ENCODE data around the gene ZC3H7A. TPM values are rescaled to one million over a fixed set of nuclear protein-coding genes. Genes with fewer than 3 reads are reported as not detected.
A peak's percentile ranks its signal among the peaks of the same experiment; 100 is the strongest.
"Not testable (repeated sequence)": the region's sequence is repeated elsewhere in the genome, so short reads cannot be mapped to it uniquely, and the experiment has no call there.

Gene ZC3H7A
- total RNA-seq, 1 donor from 2014 or later: 64.1 TPM

DNA sequence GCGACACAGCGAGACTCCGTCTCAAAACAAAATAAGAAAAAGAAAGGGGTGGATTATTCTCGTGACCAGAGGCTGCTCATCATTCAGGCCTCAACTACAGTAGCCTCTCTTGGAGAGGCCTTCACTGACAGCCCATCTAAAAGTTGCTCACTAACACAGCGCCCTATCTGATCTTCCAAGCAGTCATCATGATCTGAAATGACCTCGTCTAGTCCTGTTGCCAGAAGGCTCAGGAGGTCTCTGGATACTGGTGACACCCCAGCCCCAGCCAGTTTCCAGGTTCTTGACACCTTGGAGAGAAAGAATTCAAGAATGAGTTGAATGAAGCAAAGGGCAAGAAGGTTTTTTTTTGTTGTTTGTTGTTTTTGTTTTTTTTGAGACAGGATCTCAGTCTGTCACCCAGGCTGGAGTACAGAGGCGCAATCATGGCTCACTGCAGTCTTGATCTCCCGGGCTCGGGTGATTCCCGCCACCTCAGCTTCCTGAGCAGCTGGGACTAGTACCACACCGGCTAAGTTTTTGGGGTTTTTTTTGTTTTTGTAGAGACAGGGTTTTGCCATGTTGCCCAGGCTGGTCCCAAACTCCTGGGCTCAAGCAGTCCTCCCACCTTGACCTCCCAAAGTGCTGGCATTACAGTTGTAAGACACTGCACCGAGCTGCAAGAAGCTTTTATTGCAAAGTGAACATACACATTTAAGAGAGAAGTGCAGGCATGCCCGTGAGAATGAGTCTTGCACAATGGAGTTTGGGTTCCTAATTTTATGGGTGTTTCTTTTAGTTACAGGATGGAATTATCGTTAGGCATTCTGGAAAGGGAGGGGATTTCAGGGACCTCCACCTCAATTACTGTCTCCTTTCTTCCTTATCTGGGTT, 2.7 kb upstream of the ZC3H7A start:
- DNase-seq (ENCODE audit: low spot score): no peak

DNA sequence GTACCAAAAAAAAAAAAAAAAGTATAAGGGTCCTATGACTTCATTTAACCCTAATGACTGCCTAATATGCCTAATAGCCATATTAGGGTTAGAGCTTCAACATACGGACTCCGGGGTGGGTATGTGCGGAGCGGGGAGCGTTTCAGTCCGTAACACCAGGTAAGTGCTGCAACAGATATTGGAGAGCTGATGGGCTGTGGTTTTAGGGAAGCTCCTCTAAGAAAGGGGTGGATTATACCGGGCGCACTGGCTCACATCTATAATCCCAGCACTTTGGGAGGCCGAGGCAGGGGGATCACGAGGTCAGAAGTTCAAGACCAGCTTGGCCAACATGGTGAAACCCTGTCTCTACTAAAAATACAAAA, 1.9 kb upstream of the ZC3H7A start:
- no peak for DNase-seq (ENCODE audit: low spot score)

DNA sequence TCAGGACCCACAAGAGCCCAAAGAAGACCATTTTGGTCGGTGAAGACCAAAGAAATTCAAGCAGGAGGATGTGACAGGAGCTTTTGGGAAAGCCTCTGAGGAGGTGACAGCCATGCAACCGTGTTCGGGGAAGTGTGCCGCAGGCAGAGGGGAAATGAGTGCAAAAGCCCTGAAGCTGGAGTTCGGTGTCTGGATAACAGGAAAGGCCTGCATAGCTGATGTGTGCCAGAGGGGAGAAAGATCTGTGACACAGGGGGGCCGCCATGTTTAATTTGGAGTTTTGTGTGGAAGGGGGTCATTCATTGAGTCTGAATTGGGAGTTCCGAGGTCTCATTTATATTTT, 870 bp upstream of the ZC3H7A start:
- no peak for DNase-seq (ENCODE audit: low spot score)

DNA sequence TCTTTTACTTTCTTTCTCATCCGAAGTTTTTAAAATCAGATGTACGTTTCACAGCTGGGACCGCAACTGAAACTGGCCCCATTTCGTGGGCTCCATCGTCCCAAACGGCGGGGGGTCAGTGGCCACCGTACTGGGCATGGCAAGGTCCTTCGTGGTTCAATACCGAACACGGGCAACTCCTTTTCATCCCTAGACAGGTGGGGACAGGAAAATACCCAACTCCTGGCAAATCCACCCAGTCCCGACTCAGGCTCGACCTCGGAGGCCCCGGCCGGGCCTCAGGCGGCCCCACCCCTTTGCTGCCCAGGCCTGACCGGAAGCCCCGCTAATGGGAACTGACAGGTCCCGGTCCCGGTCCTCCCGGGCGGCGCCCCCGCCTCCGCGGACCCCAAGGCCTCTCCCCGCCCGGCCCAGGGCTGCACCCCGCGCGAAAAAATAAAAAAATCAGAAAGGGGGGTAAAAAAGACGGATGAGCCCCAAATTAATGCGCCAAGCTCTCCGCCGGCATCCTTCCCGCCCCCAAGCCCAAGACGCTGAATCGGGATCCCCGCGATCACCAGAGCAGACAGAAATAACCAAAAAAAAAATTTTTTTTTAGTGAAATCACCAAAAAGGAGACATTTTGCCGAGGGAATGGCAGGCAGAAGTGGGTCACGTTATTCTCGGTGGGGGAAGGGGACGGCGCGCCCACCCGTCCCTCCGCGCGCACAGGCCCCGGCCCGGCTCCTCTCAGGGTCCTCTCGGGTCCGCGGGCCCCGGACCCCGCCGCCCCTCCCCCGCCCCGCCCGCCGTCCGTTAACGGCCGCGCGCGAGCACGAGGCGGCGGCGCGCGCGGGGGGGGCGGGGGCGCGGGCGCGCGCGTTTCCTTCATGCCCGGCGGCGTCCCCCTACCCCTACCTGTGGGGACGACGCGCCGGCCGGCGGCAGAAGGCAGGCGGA, 562 bp downstream of the ZC3H7A start:
- DNase-seq (ENCODE audit: low spot score): peak; percentile 62

DNA sequence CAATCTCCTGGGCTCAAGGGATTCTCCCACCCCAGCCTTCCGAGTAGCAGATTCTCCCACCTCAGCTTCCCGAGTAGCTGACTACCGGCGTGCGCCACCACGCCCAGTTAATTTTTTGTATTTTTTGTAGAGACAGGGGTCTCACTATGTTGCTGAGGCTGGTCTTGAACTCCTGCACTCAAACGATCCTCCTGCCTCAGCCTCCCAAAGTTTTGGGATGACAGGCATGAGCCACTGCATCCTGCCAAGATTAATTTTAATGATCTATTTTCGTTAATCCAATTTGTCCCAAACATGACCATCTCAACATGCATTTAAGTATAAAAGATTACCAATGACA, 1.2 kb downstream of the ZC3H7A start:
- no peak for DNase-seq (ENCODE audit: low spot score)

DNA sequence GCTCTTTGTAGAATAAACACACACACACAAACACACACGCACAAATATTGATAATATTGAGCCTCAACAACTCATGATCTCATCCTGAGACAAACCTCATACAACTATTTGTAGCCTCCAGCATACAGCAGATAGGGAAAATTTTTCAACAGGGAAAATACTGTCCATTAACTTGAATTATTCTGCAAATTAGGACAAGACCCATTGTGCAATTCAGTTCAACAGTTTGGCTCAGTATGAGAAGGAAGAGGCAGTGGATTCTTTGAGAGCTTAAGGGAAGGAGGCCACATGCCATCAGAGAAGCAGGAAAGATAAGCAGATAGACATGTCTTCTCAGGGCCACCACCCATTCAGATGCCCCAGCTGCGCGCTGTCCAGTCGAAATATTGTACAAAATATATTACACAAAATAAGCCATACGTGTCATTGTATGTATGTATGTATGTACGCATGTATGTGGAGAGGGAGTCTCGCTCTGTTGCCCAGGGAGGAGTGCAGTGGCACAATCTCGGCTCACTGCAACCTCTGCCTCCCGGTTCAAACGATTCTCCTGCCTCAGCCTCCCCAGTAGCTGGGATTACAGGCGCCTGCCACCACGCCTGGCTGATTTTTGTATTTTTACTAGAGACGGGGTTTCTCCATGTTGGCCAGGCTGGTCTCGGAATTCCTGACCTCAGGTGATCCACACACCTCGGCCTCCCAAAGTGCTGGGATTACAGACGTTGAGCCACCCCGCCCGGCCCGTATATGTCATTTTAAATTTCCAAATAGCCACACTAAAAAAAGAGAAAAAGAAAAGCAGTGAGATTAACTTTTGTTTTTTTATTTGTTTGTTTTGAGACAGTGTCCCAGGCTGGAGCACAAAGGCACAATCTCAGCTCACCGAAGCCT, 1.8 kb downstream of the ZC3H7A start:
- DNase-seq (ENCODE audit: low spot score): no peak

DNA sequence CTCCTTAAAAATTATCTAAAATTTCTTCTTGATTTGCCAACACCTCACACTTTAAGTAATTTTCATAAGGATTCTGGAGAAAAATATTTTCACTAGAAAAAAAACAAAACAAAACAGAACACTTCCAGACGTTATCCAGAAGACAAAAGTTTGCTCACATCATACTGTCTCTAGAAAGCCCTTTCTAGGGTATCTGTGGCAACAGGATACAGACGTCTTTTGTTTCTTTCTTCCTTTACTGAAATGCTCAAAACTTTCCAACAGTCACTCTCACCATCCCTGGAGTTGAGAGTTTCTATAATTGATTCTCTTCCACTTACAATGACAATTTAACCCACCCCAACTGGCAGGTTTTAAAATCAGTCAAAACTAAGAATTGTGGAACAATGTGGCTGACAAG, 2.6 kb downstream of the ZC3H7A start:
- DNase-seq (ENCODE audit: low spot score): no peak

DNA sequence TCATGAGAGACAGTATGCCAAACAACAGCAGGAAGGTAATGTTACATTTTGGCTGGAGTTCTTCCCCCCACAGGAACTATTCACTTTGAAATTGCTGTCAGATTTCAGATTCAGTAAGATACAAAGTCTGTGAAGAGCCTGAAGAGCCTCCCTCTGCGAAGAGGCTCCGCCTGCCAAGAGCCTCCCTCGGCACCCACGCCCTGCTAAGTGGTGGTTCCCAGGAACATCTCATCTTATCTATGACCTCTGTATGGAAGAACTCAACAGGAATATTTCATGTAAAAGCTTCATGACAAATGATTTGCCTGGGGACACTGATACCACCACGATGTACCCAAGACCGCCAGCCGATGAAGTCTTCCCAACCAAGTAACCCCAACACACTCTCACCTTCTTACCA, 3.2 kb downstream of the ZC3H7A start:
- DNase-seq (ENCODE audit: low spot score): no peak

DNA sequence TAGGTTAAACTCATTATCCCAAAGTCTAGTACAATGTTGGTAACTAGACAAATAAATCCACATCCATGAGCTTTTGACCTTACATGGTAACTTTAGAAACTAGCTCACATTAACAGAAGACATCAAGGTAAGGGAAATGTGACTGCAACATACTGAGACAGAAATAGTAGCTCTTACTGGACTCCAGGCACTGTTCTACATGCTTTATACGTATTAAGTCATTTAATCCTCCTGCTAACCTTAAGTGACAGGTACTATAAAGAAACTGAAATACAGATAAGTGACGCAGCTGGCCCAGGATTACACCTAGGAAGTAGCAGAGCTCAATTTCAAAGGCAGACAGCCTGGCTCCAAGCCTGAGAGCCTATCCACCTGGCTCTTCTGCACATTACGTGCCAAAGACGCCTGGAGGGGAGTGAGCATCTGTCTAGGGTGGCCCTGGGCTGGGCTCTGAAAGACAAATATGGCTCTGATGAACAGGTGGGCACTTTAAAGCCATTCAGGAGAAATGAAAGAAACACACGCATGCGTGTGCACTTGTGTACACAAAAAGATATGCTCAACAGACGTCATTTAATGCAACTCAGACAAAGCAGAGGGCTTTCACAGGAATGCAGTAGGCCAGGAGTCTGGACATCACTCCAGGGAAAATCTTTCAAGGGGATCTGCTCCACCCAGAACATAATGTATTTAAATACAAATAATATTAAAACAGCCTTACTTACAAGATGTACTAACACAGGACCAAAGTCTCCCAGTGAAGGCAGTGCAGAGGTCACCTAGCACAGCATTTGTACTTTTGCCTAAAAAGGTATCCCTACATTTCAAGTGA, 4.4 kb downstream of the ZC3H7A start:
- no peak for DNase-seq (ENCODE audit: low spot score)

DNA sequence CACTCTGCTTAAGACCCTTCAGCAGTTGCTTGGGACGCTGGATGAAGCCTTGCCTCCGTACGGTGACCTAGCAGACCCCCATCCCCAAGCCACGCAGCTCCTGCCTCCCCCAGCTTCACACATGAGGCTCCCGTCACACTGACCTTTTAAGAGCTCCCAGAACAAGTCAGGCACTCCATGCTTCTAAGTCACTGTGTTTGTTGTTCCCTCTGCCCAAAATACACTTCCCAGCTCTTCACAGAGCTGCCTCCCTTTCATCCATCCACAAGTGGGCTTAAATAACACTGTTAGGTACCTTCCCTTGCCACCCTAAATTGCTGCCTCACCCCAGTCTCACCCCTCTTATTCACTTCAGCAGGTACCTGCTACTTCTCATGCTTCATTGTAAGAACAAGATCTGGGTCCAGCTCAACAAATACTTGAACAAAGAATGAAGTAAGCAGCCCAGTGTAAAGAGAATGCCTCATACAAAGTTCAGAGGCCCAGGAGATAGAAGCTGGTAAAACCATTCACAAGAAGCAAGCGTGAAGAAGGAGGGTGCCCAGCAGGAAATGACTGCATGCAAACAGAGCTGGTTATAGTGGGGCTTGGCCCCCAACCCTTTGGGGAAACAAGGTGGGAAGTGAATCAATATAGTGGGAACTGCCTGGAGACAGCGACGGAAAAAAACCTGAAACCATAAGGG, 5.8 kb downstream of the ZC3H7A start:
- DNase-seq (ENCODE audit: low spot score): no peak

DNA sequence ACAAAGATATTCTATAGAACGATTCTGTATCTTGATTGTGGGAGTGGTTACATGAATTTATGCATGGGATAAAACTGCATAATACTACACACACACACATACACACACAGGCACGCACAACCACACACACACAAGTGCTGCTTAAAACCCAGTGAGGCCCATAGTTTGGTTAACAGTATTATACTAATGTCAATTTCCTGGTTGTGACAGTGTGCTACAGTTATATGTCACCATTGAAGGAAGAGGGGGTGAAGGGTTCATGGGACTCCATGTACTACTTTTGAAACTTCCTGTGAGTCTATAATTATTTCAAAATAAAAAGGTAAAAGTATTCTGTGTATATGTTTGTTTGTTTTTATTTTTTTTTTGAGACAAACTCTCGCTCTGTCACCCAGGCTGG, 8.1 kb downstream of the ZC3H7A start:
- DNase-seq (ENCODE audit: low spot score): no peak

DNA sequence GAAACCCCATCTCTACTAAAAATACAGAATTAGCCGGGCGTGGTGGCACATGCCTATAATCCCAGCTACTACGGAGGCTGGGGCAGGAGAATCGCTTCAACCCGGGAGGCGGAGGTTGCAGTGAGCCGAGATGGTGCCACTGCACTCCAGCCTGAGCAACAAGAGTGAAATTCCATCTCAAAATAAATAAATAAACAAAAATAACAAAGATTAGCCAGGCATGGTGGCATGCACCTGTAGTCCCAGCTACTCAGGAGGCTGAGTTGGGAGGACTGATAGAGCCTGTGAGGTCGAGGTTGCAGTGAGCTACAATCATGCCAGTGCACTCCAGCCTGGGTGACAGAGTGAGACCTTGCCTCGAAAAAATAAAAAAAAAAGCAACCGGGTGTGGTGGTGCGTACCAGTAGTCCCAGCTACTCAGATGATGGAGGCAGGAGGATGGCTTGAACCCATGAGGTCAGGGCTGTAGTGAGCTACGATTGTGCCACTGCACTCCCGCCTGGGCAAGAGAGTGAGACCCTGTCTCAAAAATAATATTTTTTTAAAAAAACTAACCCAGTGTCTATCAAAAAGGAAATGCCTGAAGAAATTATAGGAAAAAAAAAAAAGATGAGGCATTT, 12.0 kb downstream of the ZC3H7A start:
- DNase-seq (ENCODE audit: low spot score): not testable (repeated sequence)

DNA sequence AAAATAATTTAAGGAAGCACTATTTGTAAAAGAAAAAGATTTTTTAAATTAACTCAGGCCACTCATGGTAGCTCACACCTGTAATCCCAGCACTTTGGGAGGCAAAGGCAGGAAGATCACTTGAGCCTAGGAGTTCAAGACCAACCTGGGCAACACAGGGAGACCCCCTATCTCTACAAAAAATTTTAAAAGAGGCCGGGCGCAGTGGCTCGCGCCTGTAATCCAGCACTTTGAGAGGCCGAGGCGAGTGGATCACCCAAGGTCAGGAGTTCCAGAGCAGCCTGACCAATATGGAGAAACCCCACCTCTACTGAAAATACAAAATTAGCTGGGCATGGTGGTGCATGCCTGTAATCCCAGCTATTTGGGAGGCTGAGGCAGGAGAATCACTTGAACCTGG, 12.7 kb downstream of the ZC3H7A start:
- not testable (repeated sequence) for DNase-seq (ENCODE audit: low spot score)

DNA sequence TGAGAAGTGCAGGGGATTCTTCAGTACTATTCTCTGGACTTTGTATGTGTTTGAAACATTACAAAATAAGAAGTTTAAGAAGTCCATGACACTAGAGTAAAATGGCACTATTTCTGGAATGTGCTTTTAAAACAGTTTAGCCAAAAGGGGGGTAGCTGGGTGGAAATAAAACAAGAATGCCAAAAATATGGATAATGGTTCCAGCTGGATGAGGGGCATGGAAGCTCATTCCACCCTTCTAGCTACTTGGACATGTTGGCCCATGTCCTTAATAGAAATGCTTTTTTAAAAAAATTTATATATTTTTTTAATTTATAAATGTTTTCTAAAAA, 13.1 kb downstream of the ZC3H7A start:
- no peak for DNase-seq (ENCODE audit: low spot score)

DNA sequence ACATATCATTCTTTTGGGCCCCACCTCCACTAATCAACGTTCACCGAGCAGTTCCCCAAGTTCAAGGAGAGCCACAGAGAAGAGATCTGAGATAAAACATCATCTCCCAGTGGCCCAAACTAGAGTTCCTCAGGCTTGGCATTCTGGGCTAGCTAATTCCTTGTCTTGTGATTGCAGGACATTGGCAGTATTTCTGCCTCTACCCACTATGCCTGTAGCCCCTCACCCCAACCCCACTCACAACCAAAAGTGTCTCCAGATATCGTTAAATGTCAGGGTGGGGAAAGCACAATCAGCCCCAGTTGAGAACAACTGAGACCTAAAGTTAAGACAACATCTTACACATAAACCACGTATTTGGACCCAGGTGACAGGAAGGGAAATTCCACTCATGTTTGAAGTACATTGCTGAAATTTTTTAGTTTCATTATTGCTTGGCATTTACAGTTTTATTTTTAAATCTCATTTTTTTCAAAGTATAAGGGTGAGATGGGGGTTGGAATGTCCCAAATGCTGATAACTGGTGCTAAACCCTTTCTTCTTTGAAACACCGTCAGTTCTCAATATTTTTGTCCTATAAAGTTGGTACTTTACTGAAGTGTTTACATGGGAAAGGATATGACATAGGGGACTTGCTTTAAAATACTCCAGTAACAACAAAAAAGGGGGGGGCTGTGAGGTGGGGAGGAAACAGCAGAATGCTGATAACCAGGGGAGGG, 13.6 kb downstream of the ZC3H7A start:
- no peak for DNase-seq (ENCODE audit: low spot score)

DNA sequence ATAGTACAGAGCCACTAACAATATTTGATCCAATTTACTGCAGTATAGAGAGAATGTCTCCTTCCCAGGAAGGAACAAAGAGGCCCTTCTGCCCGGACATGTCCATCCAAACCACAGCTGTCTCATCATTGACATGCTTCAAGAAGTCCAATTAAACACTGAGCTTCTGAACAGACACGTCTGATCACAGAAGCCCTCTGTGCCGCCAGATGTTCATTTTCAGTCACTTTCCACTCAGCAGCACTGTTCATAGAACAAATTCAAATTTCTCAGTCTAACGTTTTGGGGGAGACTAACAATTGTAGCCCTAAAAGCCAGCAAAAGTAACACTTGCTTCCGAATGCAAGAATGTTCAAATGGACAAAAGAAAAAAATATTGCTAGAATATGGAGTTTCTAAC, 15.3 kb downstream of the ZC3H7A start:
- DNase-seq (ENCODE audit: low spot score): no peak

DNA sequence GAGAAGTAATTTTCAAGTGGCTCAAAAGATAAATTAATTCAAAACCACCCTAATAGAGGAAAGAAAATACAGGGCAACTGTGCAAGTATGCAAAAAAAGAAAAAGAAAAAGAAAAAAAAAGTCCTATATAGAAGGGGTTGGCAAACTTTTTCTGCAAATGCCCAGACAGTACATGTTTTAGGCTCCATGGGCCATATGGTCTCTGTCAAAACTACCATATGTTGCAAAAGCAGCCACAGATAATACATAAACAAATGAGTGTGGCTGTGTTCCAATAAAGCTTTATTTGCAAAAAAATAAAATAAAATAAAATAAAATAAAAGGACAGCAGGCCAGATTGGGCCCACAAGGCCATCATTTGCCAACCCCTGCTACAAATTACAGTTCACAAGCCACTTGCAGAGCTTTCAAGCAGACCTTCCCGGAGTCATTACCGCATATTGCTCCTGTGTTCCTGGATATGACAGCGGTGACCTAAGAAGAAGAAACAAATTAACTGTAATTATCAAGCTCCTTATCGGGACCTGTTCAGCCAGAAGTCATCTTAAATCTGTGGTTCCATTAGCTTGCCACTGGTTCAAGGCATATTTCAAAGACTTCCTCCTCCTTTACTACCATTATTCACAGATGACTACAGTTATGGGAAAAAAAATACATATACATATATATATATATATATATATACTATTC, 15.9 kb downstream of the ZC3H7A start:
- DNase-seq (ENCODE audit: low spot score): no peak

DNA sequence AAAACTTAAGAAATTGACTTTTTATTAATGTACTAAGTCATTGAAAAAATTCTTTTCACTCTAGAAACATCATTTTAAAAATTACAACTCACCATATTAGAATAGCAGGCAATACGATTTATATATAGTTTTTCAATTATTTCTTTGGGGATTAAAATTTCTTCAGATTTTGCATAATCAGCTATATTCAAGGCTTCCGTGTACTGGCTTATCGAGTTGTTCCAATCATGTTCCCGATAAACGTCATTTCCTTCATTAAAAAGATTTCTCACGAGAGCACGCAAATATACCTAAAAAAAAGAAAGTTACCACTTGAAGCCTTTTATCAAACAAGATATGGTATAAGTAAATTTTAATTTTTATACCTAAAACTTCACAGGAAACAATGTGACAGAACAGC, 18.0 kb downstream of the ZC3H7A start:
- no peak for DNase-seq (ENCODE audit: low spot score)

DNA sequence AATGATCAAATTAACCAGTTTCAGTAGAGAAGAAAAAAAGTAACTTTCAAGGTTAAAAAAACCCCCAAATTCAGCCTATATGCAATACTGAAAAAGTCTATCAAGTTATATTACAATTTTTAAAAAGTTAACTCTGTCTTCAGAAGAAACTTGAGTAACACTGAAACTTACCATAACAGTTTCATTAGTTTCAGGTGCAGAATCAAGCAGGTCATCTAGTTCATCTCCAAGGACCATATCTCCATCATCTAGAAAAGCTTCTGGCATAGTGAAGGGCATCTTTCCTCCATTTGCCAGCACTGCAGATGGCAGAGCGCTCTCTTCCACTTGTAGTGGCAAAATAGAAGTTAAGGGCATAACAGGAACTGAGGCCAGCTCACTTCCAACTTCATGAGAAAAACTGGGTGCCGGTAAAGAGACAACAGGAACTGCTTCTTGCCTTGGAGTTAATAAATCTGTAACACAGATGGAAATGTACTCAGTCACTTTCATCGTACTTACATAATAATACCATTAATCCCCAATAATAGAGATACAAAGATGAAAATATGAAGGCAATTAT, 22.9 kb downstream of the ZC3H7A start:
- DNase-seq (ENCODE audit: low spot score): no peak

Data from ureter (tissue), 1 donor.